ENCODE data around the gene TSHZ3.

Gene TSHZ3

DNA sequence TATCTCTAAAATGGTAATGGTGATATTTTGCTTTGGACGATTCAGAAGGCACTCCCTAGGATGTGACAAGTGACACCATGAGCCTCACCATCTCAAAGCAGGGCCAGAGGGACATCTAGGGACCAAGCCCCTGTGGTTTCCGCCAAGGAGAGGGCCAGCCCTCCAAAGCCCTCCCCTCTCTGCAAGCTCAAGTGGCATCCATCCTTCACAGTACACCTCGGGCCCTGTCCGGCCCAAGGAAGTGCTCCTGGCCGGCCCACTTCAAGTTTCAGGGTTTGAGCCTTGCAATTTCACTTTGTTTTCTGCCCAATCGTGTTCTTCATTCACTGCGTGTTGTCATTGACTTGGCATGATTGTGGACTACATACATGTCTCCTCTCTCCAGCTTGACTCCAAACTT, 82.5 kb downstream of the TSHZ3 start:
- TF ChIP-seq, protein P1, sequence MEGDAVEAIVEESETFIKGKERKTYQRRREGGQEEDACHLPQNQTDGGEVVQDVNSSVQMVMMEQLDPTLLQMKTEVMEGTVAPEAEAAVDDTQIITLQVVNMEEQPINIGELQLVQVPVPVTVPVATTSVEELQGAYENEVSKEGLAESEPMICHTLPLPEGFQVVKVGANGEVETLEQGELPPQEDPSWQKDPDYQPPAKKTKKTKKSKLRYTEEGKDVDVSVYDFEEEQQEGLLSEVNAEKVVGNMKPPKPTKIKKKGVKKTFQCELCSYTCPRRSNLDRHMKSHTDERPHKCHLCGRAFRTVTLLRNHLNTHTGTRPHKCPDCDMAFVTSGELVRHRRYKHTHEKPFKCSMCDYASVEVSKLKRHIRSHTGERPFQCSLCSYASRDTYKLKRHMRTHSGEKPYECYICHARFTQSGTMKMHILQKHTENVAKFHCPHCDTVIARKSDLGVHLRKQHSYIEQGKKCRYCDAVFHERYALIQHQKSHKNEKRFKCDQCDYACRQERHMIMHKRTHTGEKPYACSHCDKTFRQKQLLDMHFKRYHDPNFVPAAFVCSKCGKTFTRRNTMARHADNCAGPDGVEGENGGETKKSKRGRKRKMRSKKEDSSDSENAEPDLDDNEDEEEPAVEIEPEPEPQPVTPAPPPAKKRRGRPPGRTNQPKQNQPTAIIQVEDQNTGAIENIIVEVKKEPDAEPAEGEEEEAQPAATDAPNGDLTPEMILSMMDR (conservative IDR thresholded peaks at IDR 0.05): no peak
- no peak overlapping the region for H3K27ac ChIP-seq

DNA sequence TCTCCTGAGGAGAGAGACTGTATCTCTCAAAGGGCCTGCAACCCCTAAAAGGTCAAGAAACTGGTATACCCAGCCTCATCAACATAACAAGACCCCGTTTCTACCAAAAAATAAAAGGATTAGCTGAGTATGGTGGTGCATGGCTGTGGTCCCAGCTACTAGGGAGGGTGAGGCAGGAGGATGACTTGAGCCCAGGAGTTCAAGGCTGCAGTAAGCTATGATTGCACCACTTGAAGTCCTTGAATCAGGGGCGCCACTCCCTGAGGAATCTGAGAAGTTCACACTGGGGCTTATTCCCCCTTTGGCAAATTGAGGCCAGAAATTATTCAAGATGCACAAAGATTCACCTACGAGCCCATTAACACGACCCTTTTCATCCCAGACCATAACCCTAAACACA, 83.0 kb downstream of the TSHZ3 start:
- H3K27ac ChIP-seq: no peak overlapping the region
- TF ChIP-seq, protein P1 (conservative IDR thresholded peaks at IDR 0.05): no peak

DNA sequence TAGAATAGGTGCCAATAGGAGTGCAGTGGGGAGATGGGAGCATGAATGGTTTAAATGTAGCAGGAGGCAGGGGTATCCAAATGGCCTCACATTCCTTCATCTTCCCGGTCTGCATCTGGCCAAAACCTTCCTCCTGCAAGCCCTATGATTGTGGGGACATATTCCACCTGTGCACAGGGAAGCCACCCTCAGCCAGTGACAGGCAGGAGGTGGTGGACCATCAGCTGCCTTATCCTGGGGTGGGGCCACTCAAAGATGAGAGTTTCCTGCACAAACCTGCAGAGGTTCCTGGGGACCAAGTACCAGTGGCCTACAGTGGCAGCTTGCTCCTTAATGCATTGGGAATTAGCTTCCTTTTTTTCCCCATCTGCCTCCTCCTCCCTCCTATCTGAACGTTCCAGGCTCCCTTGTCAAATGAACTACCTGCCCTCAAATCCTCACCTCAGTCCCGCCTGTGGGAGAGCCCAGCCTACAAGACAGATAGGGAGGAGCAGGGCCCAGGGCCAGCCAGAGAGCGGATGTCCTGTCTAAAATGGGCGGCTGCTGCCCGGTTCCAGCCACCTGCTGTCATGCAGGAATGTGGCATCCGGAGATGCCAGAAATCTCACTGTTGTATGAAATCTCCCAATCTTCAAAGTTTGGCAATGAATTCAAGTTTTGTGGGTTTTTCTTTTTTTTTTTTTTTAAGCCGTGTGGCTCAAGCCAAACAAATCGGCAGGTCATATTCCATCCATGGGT, 85.0 kb downstream of the TSHZ3 start:
- TF ChIP-seq, protein P1 (conservative IDR thresholded peaks at IDR 0.05): no peak
- peak overlapping the region; percentile 43 for H3K27ac ChIP-seq

DNA sequence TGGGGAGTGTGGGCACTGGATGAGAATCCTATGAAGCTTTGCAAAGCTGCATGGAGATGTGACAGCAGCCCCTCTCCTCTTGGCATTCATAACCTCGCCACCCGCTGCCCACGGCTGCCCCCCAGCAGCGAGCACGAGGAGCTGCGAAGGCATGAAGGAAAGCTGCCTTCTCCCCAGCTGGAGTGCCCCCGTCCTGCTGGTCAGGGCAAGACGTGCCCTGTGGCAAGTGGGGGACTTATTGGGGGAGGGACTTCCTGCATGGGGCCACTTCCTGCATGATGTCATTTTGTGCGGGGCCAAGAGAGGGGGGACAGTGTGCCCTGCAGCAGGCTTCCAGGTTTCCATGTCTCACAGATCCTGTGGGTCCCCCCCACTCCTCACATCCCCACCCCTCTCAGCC, 85.9 kb downstream of the TSHZ3 start:
- TF ChIP-seq, protein P1 (conservative IDR thresholded peaks at IDR 0.05): no peak
- H3K27ac ChIP-seq: peak overlapping the region; percentile 58

DNA sequence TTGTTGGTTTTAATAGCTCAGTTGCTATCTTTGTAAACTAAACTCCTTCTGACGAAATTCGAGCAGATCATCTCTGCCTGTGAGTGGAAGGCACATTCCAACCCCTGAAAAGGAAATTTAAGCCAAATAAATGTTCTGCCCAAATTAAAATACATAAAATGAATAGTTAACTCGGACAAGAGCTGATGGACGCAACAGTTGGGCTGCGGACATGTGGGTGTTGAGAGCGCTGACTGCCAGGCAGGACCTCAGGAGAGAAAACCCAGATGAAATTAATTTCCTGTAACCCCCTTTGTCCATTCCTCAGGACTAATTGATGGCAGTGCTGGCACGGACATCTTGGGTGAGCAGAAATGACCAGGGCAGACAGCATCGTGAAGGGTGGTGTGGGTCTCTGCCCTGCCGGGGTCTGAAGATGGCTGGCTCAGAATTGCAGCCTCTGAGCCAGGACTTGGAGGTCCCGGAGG, 86.5 kb downstream of the TSHZ3 start:
- H3K27ac ChIP-seq: peak overlapping the region; percentile 58

DNA sequence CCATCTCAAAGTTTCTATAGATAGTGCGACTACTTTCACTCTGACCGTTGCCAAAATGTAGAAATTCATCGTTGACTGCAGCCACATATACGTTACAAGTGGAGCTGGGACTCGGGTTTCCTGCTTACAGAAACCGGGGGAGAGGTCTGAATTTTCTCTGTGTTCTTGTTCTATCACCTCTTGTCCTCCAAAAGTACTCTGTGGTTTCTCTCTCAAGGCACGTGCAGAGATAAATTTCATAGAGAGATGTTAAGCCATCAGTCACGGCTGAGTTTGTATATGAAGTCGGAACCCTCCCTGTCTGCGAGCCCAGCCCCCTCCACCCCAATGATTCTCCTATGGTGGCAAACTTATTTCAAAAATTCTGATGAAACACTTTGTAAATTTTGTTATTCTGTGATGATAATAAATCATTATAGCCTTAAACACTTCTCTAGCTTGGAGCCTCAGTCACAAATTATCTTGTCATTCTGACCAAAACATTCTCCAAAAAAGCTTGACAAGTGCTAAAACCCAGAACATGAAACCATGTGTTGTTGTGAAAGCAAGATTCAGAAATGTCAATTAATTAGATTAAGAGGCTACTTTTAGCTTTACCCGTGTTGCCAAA, 87.5 kb downstream of the TSHZ3 start:
- TF ChIP-seq, protein P1 (conservative IDR thresholded peaks at IDR 0.05): no peak
- no peak overlapping the region for H3K27ac ChIP-seq

More for the DNA sequence above, 86.5 kb downstream of the TSHZ3 start:
- TF ChIP-seq, protein P1 (conservative IDR thresholded peaks at IDR 0.05): no peak

DNA sequence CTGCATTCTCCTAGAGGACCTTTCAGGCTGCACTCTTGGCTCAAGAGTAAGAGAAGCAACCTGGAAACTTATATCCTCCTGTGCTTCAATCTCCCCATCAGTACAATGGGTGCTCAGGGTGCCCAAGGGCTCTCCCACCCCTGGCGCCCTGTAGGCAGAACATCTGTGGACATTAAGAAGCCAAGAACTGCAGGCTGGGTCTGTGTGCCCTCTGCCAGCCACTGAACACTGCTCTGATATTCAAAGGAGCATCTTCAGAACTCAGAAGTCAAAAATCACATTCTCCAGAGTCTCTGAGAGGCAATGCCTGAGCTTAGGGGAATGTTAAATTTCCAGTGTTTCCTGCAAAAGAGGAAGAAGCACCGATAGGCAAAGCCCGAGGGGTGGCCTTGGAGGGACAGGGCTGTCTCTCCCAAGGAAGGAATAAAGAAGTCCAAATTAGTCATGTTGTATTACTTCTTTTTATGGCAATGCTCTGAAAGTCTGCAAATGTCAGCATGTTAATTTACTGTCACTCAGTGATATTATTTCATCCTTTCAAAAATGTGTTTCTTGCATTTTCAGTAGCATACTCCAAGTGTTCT, 88.1 kb downstream of the TSHZ3 start:
- no peak overlapping the region for H3K27ac ChIP-seq
- TF ChIP-seq, protein P1 (conservative IDR thresholded peaks at IDR 0.05): no peak
